K562 treated with DMSO at 1 percent for 4 hours (cell line): ENCODE results near the gene SYT6. TPM values are rescaled to one million over a fixed set of nuclear protein-coding genes. Genes with fewer than 3 reads are reported as not detected.

Experiments
- total RNA-seq: library from RNA; unstranded; fragments of 300-600 nt; gene quantifications from 2 replicates; pipeline ENCODE4 v1.2.3, GENCODE V29; 2022; ENCODE audit not compliant: insufficient read depth

Gene SYT6, protein sequence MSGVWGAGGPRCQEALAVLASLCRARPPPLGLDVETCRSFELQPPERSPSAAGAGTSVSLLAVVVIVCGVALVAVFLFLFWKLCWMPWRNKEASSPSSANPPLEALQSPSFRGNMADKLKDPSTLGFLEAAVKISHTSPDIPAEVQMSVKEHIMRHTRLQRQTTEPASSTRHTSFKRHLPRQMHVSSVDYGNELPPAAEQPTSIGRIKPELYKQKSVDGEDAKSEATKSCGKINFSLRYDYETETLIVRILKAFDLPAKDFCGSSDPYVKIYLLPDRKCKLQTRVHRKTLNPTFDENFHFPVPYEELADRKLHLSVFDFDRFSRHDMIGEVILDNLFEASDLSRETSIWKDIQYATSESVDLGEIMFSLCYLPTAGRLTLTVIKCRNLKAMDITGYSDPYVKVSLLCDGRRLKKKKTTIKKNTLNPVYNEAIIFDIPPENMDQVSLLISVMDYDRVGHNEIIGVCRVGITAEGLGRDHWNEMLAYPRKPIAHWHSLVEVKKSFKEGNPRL
- total RNA-seq, result not detected in 2 replicates

DNA sequence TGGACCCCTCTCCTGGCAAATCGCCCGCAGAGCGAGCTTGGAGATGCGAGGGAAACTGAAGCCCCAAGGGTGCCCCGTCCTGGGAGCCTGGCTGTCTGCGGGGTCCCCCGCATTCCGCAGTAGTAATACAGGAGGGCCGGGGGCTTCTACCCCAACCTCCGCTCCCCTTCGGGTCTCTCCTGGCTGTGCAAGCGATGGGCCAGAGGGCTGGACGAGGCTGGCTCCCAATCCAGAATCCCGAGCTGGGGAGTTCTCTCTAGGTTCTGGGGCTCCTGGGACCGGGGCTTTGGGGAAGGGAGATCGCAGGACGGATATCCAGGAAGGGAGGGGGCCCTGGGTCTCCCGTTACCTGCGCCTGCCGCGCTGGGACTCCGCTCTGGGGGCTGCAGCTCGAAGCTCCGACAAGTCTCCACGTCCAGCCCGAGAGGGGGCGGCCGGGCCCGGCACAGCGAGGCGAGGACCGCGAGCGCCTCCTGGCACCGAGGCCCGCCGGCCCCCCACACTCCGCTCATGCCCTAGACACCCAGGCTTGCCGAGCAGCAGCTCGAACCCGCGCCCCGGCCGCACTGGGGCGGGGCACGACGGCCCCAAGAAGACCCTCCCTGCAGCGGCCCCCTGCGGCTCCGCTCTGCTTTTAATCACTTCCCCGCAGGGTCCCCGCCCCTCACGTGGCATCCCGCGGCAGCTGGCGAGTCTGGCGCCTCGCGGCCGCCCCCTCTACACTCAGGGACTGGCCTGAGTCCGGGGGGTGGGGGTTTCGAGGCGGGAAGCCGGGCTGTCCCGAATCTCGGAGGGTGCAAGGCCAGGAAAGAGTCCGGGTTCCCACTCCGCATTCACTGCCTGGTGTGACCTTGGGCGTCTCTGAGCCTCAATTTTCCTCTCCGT lies at the start of gene SYT6:
SYT6 (minus strand) TSS at position 609 of the 885 bp plus-strand sequence; CDS start at position 512, 97 bp downstream.

Other genes starting within 250 kb of the SYT6 start
- 7.4 and 10.2 TPM in 2 replicates for gene AP4B1, start 249.1 kb downstream of the SYT6 start, total RNA-seq
- gene DCLRE1B, start 248.5 kb downstream of the SYT6 start, total RNA-seq, result 12.2 and 15.5 TPM in 2 replicates
- gene HIPK1, start 224.5 kb downstream of the SYT6 start, total RNA-seq, result 25.3 and 39.0 TPM in 2 replicates
- not detected in 2 replicates for gene OLFML3, start 174.4 kb downstream of the SYT6 start, total RNA-seq